HG03565 (cell line): ENCODE measurements around the gene SASH3.

Experiments
- ATAC-seq: cut with Tn5 transposase; IDR thresholded peaks from one replicate; pipeline ENCODE4 v1.9.1; 2021; ENCODE audit warnings: mild to moderate bottlenecking, moderate library complexity; ENCODE audit not compliant: unreplicated experiment

The SASH3 gene

GRCh38 chrX:129804806-129805205, 25.1 kb downstream of the SASH3 start:
- no peak for ATAC-seq

DNA sequence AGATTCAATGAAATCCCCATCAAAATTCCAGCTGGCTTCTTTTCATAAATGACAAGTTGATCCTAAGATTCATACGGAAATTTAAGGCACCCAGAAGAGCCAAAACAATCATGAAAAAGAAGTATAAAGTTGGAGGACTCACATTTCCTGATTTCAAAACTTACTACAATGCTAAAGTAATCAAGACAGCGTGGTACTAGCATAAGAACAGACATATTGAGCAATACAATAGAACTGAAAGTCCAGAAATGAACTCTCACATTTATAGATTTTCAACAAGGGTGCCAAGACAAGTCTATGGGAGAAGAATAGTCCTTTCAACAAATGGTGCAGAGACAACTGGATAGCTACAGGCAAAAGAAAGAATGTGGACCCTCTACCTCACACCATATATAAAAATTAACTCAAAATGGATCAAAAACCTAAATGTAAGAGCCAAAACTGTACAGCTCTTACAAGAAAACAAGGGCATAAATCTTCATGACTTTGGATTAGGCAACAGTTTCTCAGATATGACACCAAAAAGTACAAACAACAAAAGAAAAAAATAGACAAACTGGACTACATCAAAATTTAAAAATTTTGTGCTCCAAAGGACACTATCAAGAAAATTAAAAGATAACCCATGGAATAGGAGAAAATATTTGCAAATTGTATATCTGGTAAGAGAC, 28.5 kb downstream of the SASH3 start:
- ATAC-seq = no peak

- ATAC-seq = no peak
Observed at GRCh38 chrX:129808829-129809796, 29.4 kb downstream of the SASH3 start.

DNA sequence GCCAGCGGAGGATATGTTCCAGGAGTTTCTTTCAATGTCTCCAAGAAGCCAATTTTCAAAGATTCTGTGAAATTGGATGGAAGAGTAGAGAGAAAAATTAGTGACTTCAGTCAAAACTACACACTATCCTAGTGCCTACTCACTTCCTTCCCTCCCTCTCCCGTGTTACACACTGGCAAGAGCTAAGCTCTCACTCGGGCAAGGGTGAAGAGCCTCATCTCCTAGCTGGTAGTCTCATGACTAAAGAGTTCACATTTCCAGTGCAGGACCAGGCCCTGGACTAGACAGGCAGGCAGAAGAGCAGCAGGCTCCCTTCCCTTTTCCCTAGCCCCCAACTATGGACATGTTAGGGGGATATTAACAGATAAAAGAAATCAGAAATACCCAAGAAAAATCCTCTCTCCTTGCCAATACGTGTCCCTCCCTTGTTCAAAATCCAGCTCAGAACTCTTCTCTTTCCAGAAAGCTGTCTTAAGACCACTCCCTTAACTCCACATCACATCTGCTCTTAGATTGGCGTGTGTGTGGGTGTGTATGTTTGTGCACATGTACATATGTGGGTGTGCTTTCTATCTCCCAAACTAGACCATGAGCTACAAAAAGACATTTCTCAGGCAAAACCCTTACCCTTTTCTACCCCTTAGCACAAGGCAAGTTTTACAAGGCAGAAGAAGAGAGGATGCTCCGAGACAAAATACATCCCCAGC, 34.1 kb downstream of the SASH3 start:
- no peak for ATAC-seq

DNA sequence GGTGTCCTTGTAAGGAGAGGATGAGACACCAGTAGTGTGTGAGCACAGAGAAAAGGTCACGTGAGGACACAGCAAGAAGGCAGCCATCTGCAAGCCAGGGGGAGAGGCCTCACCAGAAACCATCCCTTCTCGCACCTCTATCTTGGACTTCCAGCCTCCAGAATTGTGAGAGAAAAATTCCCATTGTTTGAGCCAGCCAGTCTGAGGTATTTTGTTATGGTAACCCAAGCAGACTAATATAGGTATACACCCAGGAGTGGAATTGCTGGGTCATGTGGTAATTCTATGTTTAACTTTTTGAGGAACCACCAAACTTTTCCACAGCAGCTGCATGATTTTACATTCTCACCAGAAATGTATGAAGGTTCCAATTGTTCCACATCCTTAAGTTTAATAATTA, 38.4 kb downstream of the SASH3 start:
- no peak for ATAC-seq

DNA sequence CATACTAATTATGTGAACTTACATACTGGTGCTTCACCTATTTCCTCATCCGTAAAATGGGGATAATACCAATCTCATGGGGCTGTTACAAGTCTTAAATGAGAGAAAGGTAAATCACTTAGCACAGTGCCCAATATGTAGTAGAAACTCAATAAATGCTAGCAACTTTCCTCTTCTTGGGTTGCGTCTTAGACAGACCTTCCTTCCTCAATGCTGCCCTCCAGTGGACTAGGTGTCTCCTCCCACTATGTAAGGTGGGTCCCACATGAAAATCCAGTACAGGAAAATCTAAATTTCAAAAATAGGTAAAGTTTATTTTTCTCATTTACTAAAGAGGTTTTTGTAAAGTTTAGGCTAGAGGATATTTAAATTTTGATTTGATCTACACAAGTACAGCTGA, 43.4 kb downstream of the SASH3 start:
- no peak for ATAC-seq

DNA sequence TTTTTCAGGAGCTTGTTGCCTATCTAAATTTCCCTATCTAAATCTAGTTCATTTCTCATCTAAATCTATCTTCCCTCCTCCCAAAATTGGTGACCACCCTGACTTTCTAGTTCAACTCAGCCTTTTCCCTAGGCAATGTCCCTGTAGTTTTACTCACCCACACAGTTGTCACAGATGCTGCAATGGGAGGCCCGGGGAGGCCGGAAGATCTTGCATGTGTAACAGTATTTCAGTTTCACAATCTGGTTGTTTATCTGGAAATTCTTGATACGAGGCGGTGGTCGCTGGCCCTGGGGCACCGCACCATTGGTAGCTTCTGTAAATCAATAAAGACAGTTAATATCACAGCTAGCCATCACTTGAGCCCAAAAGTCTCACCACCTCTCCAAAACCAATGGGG, 43.8 kb downstream of the SASH3 start:
- ATAC-seq = no peak

GRCh38 chrX:129824620-129825019, 44.9 kb downstream of the SASH3 start:
- no peak for ATAC-seq

- ATAC-seq = no peak
Observed at GRCh38 chrX:129825746-129826505, 46.2 kb downstream of the SASH3 start.

GRCh38 chrX:129830494-129830893, 50.7 kb downstream of the SASH3 start:
- ATAC-seq = no peak

- no peak for ATAC-seq
Observed at GRCh38 chrX:129831091-129831885, 51.5 kb downstream of the SASH3 start.

DNA sequence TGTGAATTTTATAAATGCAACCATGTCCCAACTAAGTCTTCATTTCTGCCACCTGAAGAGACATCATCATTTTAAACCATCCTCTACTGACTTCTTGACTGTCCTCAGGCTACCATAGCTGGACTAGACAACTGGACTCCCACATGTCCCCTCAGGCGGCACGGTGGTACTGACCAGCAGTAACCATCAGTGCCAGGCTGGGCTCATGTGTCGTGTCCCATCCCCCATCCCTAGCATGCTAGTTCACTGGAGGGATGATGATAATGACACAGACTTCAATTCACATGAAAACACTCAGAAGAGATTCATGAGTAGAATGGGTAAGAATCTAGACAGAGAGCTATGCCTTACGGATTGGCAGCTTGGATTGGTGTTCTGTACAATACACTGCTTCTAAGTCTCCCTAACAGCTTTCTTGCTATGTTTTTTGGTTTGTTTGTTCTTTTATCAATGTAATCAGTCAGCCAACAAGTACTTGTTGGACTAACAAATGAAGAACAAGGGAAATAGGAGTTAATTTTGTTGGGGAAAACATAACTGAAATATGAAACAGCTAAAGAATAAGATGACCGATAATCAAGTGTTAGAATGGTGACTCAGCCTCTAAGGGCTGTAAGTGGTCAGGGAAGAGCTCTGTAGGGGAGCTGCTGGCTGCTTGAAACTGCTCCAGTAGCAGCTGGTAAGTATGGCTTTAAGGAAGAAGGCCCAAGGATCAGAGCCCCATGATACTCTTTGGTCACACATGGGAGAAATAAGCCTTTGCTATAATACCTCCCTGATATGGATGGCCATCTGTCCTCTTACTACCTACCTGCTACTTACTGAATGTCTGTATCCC, 53.6 kb downstream of the SASH3 start:
- ATAC-seq = no peak

GRCh38 chrX:129836827-129837226, 57.1 kb downstream of the SASH3 start:
- no peak for ATAC-seq

DNA sequence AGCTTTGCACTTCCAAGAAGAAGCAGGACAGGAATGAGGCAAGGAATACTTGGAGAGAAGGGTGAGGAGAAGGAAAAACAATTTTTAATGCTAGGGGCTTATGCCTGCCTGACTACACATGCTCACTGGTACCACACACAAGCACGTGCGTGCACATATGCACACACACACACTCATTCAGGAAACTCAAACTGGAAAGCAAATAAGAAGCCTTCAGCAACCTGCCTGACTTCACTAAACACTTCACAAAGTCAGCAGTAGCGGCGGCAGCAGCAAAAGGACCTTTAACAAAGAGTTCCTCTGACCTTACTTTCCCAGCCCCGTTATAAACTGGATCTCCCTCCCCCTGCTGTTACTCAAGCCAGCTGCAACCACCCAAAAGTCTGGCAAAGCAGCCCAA, 60.6 kb downstream of the SASH3 start:
- no peak for ATAC-seq

GRCh38 chrX:129842510-129843208, 62.9 kb downstream of the SASH3 start:
- no peak for ATAC-seq

DNA sequence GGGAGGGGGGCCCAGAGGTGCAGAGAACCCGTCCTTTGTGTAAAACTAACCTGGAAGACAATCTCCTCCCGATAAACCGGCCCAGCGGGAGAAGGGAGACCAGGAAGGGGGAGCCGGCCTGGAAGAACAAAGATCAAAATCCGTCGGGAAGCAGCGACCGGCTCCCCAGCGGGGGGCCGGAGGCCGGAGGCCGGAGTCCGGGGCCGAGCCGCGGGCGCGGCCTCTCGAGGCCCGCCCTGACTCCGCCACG, 63.4 kb downstream of the SASH3 start:
- ATAC-seq = no peak

- ATAC-seq = peak; percentile 99
Observed at GRCh38 chrX:129843459-129844306, 63.9 kb downstream of the SASH3 start, which contains the start of gene ZDHHC9. TSS of gene ZDHHC9 (minus strand) at chrX:129843886. CDS start at chrX:129841945, 1,941 bp downstream.
